Measurements from ENCODE around the gene ZFAND3.
A peak's percentile ranks its signal among the peaks of the same experiment; 100 is the strongest.

The ZFAND3 gene

GRCh38 chr6:37819177-37819801, at the start of gene ZFAND3:
TSS of gene ZFAND3 (plus strand) at chr6:37819727. CDS start at chr6:37819946, 219 bp downstream.
- DNase-seq (ENCODE audit: low read depth): peak; percentile 84

GRCh38 chr6:37774028-37774680, 45.4 kb upstream of the ZFAND3 start:
- no peak for DNase-seq (ENCODE audit: low read depth)

GRCh38 chr6:37776566-37776965, 43.0 kb upstream of the ZFAND3 start:
- no peak for DNase-seq (ENCODE audit: low read depth)

GRCh38 chr6:37777272-37777834, 42.2 kb upstream of the ZFAND3 start:
- DNase-seq (ENCODE audit: low read depth): no peak

GRCh38 chr6:37779111-37779800, 40.3 kb upstream of the ZFAND3 start:
- no peak for DNase-seq (ENCODE audit: low read depth)

- DNase-seq (ENCODE audit: low read depth): no peak
These were observed 39.5 kb upstream of the ZFAND3 start for GRCh38 chr6:37779902-37780628.

GRCh38 chr6:37781788-37782187, 37.7 kb upstream of the ZFAND3 start:
- DNase-seq (ENCODE audit: low read depth): no peak

- DNase-seq (ENCODE audit: low read depth): no peak
These were observed 36.3 kb upstream of the ZFAND3 start for GRCh38 chr6:37783025-37783855.

- DNase-seq (ENCODE audit: low read depth): no peak
These were observed 35.5 kb upstream of the ZFAND3 start for GRCh38 chr6:37783856-37784584.

GRCh38 chr6:37784585-37784967, 35.0 kb upstream of the ZFAND3 start:
- no peak for DNase-seq (ENCODE audit: low read depth)

- DNase-seq (ENCODE audit: low read depth): no peak
These were observed 34.4 kb upstream of the ZFAND3 start for GRCh38 chr6:37785002-37785662.

GRCh38 chr6:37785663-37786270, 33.8 kb upstream of the ZFAND3 start:
- no peak for DNase-seq (ENCODE audit: low read depth)

- no peak for DNase-seq (ENCODE audit: low read depth)
These were observed 32.3 kb upstream of the ZFAND3 start for GRCh38 chr6:37787216-37787615.

- no peak for DNase-seq (ENCODE audit: low read depth)
These were observed 31.3 kb upstream of the ZFAND3 start for GRCh38 chr6:37788259-37788658.

GRCh38 chr6:37791156-37791919, 28.2 kb upstream of the ZFAND3 start:
- peak; percentile 75 for DNase-seq (ENCODE audit: low read depth)

GRCh38 chr6:37792457-37793033, 27.0 kb upstream of the ZFAND3 start:
- DNase-seq (ENCODE audit: low read depth): no peak

GRCh38 chr6:37793067-37793466, 26.5 kb upstream of the ZFAND3 start:
- DNase-seq (ENCODE audit: low read depth): no peak

- DNase-seq (ENCODE audit: low read depth): no peak
These were observed 24.7 kb upstream of the ZFAND3 start for GRCh38 chr6:37794825-37795224.
